ENCODE measurements around the gene ZNF474. TPM values are rescaled to one million over a fixed set of nuclear protein-coding genes. Genes with fewer than 3 reads are reported as not detected.

Gene ZNF474
- total RNA-seq, 2 experiments from 2014 or later: not detected

Other genes starting within 250 kb of the ZNF474 start
- gene SRFBP1, start 167.6 kb upstream of the ZNF474 start, total RNA-seq: 1 to 10 TPM; 7.2 to 7.5 TPM
- under 1 TPM in 1 of 2 experiments, not detected in 1; 0.10 TPM for gene LOX, start 51.3 kb upstream of the ZNF474 start, total RNA-seq
- not detected for gene SNCAIP, start 182.7 kb downstream of the ZNF474 start, total RNA-seq

Measured in activated CD4-positive, alpha-beta memory T cell treated with anti-CD3 and anti-CD28 coated beads, Interleukin-2, amount 10 ng/mL, durations not matched to agents 7 days and 5 days (primary cell).